ENCODE data around the gene PARD3.
A peak's percentile ranks its signal among the peaks of the same experiment; 100 is the strongest.

The PARD3 gene

DNA sequence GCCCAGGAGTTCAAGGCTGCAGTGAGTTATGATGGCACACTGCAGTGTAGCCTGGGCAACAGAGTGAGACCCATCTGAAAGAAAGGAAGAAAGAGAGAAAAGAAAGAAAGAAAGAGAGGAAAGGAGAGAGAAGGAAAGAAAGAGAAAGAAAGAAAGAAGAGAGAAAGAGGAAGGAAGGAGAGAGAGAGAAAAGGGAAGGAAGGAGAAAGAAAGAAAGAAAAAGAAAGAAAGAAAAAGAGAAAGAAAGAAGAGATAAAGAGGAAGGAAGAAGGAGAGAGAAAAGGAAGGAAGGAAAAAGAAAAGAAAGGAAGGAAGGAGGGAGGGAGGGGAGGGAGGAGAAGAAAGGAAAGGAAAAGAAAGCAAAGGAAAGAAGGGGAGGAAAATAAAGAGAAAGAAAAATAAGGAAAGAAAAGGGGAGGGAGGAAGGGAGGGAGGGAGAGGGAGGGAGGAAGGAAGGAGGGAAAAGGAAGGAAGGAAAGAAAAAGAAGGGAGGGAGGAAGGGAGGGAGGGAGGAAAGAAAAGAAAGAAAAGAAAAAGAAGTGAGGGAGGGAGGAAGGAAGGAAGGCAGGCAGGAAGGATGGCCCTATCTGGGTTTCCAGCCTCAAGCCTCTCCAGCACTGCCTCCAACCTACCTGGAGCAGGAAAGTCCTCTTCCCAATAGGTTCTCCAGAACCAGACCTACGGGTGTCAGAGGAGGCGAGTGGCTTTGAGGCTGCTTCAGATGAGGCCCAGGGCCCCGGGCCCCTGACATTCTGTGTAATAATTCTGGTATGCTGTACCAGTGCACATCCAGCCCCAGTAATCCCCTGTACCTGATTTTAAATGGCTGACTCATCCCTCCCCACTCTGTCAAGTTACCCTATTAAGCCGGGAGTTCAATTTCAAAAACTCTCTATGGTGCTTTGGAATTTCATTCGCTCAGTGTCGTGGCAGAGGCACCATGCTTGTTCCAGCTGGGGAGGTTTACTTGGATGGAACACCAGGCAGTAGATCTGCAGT lies 6.8 kb upstream of the PARD3 start:
- no peak for DNase-seq

DNA sequence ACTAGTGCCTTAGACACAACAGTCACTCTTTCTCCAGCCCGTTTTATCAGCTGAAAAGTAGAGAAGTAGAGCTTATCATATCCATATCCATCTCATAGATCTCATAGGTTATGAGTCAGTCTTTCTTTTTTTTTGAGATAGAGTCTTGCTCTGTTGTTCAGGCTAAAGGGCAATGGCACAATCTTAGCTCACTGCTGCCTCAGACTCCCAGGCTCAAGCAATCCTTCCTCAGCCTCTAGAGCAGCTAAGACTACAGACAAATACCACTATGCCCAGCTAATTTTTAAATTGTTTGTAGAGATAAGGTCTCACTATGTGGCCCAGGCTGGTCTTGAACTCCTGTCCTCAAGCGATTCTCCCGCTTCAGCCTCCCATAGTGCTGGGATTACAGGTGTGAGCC lies 2.5 kb upstream of the PARD3 start:
- no peak for DNase-seq

DNA sequence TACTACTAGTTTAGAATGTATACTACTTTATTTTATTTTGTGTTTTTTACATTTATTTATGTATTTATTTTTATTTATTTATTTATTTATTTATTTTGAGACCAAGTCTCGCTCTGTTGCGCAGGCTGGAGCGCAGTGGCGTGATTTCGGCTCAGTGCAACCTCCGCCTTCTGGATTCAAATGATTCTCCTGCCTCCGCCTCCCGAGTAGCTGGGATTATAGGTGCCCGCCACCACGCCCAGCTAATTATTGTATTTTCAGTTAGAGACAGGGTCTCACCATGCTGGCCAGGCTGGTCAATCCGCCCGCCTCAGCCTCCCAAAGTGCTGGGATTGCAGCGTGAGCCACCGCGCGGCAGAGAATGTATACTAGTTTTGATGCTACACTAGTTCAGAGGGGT lies 2.0 kb upstream of the PARD3 start:
- no peak for DNase-seq

DNA sequence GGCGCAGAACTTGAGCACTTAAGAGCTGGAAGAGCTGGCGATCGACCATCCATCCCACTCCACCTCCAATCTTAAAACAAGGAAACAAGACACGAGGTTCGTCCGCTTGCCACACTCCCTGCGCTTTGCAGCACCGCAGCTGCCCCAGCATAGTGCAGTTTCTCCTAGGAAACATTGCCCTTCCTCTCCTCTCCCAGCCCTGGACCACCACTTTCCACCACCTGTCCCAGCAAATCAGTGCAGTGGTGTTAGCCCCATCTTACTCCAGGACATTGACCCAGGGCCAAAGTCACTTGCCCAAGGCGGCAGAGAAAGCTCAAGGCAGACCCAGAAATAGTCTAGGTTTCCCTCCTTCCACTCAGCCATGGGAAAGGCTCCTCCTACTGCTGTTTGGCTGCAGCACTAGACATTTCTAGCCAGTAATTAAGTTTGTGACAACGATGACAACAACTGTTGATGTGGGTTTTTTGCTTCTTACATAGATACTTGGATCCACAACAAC lies 1.5 kb upstream of the PARD3 start:
- DNase-seq, result no peak

DNA sequence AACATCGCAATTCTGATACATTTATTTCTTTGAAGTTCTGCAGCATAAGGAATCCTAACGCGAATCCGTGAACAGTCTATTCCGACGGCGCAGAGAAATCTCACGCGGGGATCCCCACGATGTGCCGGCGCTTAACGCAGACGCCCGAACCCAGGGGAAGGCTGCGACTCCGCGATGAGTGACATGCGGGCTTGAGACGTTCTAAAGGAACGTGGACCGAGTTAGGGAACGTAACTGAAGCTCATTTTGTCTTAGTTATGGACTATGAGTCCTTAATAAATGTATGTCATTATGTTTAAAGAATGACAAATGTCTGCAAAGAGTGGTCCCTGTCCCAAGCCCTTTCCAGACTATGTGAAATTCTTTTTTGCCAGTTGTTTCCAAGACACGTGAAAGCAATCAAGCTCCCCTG lies 995 bp upstream of the PARD3 start:
- peak; percentile 16 for DNase-seq

DNA sequence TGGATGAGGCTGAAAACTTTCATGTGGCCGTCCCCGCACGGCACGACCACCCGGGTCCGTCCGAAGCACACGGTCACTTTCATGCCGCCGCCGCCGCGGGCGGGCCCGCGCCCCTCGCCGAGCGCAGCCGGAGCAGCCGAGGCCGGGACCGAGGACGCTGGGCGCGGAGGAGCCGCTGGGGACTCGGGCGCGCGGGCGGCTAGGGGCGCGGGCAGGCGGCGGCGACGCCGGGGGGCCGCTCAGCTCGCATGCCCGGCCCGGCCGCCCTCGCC lies 247 bp downstream of the PARD3 start:
- peak; percentile 7 for DNase-seq

DNA sequence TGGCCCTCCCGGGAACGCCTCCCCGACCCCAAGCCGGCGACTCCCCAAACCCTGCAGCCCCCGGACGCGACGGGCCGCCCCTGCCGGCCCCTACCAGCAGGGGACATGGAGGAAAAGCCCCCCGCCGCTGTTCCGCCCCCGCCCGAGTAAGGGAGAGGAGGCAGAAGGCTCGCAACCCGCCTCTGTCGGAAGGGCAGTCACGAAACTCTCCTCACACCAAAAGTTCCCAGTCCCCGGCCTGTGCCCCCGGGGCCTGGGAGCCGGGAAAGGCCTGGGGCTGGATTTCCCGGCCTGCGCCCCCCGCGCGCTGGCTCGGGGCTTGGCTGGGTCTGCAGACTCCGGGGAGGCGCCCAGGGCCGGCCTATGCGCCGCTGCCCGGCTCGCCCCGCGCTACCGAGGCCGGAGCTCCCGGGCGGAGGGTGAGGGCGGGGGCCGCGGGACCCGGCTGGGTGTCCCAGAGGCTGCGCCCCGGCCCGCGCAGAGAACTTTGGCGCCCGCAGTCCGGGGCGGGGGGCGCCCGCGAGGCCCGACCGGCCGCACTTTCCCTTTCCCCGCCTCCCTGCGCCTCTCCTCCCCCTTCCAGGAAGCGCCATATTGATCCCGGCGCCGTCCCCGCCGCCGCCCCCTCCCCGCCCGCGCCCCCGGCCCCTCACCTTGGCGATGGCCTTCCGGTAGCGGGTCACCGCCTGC lies 728 bp downstream of the PARD3 start:
- DNase-seq, result peak; percentile 31

DNA sequence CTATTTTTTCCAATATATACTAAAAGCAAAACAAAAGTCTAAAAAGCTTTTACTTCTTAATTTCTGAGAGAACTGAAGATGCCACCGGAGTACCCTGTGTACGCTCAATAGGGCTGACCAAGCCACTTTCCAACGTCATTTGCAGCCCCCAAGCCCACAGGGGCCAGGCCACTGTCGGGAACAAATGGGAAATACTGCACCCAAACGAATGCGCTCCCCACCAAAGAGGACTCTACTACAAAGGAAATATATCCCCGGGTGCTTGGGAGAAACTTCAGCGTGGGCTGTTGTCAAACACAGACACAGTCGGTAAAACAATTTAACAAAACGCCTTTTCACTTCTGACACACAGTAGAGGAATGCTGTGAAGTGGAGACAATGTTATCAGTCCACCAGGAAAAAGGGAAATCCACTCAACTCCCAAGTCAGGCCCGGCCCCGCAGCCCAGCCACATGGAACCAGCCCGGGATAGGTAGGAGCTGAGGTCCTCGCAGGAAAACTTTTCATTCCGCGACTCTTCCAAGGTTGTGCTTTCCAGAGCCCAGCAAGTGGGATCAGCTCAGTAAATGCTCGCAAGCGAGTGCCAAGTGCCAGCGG lies 1.4 kb downstream of the PARD3 start:
- DNase-seq, result no peak

DNA sequence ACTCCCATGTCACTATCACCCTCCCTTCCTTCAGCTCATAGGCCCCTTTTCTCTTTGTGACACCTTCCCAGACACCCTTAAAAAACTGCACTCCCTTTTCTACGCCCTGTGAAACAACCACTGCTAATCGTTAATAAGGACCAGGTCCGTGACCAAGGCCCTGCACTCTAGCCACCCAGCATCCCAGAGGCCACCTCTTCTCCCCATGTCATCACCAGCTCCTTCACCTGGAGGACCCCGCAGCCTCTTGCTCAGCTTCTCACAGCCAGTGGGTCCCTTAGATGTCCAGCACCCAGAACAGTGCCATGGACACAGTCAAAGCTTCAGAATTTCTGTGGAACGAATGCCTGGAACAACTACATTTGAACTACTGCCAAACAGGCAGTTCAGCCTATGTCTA lies 2.3 kb downstream of the PARD3 start:
- DNase-seq, result no peak

DNA sequence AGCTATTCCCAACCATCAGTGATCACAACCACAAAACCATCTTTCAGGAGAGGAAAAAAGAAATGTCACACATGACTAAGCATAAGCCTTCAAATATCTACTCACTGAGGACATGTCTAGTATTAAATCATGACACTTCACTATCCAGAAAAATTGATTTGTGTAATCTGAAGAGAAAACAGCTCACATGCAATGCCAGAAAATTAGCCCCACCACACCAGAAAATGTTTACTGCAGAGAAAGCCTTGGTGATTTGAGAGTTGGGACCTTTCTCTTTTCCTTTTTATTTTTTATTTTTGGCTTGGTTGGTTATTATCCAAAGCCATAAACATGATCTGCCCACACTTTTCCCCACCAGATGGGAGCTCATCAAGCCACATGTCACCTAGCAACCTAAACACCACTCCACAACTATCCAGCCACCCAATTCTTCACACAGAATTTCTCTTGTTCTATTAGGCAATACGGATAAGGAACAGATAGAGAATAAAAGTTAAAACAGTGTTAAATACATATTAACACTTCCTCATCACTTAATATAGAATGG lies 3.1 kb downstream of the PARD3 start:
- DNase-seq, result no peak

DNA sequence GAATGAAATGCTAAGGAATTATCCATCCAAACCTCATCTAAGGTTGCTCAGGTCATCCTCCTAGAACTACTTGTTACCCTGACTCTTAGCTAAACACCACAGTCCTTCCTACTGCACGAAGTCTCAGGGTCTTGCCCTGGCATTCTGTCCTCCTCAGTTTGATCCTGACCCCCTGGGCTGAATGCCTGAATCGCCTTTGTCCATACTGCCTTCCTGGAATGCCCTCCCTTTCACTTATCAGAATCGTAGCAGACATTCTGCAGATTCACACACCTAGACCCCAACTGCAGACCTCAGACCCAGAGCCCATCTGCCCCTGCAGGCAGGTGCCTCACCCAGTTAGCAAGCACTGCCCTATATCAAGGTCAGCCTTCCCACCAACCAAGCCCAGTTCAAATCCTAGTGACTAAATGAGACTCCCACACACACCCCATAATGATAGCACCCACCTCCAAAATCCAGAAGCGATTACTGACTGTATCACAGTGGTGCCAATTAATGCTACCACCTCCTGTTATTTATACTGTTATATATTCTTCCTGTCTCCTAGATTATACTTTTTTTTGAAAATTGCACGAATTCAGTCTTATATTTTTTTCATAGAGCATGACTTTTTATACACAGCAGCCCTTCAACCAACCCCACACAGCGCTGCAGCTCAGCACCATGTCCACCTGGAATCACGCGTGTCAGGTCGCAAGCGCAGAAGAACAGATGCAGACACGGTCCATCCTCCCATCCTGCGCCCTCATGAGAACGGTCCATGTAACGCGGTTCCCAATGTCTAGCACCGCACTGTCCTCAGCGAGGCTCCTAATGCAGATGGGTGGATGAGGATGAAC lies 3.7 kb downstream of the PARD3 start:
- DNase-seq, result no peak

DNA sequence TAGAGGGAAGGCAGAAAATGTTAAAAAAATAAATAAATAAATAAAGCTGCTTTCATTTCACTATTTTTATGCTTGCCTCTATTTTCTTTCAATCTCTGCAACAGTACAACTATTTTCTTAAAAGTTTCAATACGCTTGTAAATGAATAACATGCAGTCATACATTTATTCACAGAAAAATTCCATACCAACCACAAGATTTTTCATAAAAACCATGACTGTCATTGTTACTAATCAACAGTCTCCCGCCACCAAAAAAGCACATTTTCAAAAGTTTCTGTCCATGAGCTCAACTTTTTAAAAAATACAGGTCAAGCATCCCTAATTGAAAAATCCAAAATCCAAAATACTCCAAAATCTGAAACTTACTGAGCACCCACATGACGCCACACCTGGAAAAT lies 5.3 kb downstream of the PARD3 start:
- no peak for DNase-seq

DNA sequence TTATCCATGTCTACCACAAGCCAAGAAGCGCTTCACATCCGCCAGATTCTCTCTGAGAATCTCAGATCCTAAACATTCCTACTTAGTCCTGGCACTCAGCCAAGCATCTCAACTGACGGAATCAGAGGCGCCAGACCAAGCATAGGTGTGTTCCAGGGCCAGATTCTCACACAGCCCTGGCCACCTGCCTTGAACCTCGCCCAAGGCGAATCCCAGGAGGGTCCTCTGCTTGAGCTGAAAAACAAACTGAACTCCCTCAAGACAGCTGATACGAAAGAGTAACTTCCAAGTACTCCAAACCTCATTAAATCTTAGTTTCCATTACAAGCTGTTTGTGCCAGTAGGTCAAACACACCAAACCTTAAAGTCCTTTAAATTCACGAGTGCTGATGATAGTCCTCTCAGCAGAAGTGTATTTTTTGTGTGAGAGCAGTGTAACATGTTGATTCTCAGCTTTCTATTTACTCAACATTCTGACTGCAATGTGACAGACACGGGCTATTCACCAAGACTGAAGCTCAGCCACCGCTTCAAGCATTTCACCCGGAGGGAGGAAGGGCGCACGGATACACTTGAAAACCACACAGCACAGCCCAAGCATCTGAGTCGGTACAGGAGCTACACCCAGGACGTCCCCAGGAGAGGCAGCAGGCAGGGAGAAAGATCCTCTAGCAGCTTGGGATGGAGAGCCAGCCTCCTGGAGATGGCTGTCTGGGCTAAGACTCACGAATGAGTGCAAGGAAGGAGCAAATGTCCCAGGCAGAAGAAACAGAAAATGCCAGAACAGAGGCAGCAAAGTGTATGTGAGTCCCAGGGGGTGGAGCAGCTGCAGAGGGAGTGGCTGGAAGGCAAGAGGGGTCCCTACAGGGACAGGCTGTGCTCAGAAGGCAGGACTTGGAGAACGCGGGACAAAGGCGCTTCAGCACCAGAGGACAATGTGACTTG lies 6.0 kb downstream of the PARD3 start:
- no peak for DNase-seq

DNA sequence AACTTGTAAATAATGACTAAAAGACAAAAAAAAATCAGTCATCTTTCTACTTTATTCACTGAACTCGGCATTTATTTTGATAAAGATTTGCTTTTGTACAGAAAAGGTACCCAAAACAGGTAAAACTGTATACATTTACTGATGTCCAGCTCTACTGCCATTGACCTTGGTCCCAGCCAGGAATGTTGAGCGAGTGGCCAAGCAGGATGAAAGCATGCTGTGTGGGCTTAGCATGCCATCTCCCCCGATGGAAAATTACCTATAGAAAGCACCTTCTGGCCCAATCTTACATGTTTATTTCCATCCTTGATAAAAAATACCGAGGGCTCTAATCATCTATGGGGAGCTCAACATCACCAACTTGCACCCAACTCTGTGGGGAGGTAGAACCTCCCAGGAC lies 6.8 kb downstream of the PARD3 start:
- DNase-seq, result no peak

DNA sequence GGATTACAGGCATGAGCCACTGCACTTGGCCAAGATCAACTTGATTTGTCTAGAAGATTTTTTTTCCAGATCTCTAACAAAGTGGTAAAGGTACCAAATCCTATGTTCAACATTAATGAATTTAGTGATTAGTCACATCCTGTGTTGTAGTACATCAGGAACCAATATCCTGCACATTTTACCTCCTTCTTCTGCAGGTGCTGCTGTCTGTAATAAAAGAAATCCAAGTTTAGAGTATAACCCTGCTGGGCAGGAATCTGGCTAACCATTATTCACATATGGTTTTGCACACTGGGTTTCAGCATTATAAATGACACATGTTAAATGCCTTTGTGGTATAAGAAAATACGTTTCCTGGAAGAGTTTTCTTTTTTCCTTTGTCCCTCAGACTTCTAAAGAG lies 10.8 kb downstream of the PARD3 start:
- DNase-seq, result no peak

DNA sequence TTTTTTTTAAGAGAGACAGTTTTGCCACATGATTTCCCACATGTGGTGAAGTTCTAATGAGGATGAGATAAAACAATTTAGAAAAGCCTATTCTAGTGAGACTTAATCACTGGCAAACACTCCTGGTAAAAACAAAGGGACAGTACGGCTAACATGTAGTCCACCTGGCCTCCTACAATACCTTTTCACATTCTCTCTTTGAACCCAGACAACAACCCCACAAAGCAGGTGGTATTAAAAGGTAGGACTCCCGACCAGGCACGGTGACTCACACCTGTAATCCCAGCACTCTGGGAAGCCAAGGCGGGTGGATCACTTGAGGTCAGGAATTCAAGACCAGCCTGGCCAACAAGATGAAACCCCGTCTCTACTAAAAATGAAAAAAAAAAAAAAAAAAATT lies 12.4 kb downstream of the PARD3 start:
- no peak for DNase-seq

DNA sequence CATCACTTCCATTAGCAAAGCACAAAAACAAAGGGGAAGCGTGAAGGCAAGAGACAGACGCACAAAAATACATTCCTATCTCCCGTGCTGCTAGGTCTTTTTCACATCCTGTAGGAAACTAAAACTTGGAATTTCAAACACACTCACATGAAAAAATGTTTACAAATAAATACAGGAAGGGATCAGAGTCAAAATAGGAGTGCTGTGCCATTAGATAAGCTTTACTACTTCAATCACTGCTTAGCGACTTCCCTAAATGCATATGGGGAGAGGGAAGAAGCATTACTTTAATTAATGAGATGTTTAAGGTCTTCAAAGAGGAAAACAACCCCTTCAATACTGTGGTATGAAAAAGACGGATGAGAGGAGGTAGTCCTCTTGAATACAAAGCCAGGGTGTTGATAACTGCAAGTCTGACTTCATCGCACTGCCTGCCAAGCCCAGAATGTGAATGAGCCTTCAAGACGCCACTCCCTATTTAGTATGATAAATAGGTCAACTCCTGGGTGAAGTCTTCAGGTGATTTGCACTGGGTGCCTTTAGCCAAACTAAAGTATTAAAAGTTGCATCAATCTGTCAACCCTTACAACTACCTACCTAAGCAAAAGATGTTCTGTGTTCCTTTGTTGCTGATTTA lies 13.9 kb downstream of the PARD3 start:
- DNase-seq, result no peak

DNA sequence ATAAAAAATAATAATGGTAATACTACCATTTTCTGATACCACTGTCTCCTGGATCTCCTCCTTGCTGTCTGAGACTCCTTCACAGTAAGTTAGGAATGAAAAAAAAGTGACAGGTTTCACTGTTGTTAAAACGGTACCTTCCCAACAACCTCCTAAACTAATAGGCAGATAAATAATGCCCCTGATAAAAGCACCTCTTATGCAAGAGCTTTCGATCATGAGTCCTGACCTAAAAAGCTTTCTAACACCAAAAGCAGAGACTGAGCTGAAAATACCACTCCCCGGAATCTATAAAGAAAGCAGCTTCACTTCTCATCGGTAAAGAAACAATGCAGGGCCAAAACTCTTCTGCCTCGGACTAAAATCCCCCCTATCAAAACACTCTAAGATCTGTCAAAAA lies 14.5 kb downstream of the PARD3 start:
- DNase-seq, result no peak

DNA sequence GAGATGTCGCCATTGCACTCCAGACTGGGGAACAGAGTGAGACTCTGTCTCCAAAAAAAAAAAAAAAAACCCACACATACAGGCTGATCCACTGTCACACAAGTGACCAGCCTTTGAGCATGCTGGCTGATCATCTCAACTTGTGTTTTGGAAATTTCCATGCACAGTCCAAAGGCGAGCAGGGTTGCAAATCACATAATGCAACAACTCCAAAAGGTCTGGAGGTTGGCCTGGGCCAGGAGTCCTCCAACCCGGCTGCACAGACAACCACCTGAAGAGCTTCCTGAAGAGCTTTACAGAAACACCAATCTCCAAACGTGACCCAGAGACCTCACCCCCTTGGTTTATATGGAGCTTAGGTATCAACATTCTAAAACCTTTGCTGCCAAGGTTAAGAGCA lies 16.4 kb downstream of the PARD3 start:
- no peak for DNase-seq

DNA sequence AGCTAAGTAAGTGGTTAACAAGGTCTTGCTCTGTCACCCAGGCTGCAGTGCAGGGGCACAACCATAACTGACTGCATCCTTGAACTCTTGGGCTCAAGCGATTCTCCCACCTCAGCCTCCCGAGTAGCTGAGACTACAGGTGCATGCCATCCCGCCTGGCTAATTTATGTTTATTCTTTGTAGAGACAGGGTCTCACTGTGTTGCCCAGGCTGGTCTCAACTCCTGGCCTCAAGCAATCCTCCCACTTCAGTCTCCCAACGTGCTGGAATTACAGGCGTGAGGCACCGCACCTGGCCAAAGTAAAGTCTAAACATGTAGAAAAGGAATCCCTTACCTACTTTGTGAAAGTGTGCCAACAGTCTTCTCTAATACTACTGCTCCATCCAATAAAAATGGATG lies 17.9 kb downstream of the PARD3 start:
- no peak for DNase-seq

DNA sequence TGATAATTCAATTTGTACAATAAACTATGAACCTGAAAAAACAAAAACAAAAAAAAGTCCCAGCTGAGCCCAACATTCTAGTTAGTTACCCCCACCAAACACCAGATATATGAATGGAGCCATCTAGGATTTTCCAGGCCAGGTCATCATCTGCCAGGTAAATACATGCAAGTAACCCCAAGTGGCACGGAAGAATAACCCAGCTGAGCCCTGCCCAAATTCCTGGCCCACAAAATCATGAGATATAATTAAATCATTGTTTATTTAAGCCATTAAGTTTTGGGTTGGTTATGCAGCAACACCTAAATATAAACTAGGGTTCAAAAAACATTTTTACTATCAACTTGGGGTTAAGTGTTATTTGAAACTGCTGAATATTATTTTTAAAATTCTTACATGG lies 19.0 kb downstream of the PARD3 start:
- DNase-seq, result no peak
